GM20000 (cell line): ENCODE measurements around the gene SMOC2.

Experiments
- DNase-seq: peaks from one replicate; pipeline ENCODE4 v3.0.0; 2012; ENCODE audit warnings: low spot score
- TF ChIP-seq, protein P1 (sequence below): IDR thresholded peaks from 2 replicates; pipeline ENCODE4 v1.5.1; 2012; ENCODE audit warnings: mild to moderate bottlenecking, control low read depth; ENCODE audit errors: extremely low read depth, missing control alignments

Gene SMOC2

DNA sequence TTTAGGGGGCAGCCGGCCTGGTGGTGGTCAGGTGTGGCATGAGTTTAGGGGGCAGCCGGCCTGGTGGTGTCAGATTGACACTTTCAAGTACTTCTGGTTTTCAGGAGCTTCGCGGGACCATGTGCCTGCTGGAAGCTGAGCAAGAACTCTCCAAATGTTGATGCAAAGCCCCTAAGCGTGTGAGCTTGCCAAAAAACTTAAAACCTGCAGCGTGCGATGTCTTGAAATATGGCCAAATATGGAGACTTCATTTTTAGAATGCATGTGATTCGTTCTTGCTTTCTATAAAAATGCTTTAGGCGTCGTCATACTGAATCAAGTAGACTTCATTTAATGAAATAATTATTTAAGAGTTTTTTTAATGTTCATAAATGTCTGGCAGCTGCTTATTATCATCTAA lies 149.4 kb downstream of the SMOC2 start:
- DNase-seq = no peak
- TF ChIP-seq, protein P1, sequence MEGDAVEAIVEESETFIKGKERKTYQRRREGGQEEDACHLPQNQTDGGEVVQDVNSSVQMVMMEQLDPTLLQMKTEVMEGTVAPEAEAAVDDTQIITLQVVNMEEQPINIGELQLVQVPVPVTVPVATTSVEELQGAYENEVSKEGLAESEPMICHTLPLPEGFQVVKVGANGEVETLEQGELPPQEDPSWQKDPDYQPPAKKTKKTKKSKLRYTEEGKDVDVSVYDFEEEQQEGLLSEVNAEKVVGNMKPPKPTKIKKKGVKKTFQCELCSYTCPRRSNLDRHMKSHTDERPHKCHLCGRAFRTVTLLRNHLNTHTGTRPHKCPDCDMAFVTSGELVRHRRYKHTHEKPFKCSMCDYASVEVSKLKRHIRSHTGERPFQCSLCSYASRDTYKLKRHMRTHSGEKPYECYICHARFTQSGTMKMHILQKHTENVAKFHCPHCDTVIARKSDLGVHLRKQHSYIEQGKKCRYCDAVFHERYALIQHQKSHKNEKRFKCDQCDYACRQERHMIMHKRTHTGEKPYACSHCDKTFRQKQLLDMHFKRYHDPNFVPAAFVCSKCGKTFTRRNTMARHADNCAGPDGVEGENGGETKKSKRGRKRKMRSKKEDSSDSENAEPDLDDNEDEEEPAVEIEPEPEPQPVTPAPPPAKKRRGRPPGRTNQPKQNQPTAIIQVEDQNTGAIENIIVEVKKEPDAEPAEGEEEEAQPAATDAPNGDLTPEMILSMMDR = no peak

DNA sequence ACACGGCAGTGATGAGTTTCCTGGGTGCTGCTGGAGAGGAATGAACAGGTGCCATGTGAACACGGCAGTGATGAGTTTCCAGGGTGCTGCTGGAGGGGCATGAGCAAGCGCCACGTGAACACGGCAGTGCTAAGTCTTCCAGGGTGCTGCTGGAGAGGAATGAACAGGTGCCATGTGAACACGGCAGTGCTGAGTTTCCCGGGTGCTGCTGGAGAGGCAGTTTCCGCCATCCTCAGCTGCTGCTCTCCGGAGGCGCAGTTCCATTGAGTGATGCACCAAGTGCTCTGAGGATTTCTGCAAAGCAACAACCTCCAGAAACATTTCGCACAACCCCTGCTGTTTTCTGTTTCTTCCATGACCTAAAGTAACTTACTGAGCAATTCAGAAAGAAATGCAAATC lies 155.4 kb downstream of the SMOC2 start:
- TF ChIP-seq, protein P1 = no peak
- DNase-seq = no peak

DNA sequence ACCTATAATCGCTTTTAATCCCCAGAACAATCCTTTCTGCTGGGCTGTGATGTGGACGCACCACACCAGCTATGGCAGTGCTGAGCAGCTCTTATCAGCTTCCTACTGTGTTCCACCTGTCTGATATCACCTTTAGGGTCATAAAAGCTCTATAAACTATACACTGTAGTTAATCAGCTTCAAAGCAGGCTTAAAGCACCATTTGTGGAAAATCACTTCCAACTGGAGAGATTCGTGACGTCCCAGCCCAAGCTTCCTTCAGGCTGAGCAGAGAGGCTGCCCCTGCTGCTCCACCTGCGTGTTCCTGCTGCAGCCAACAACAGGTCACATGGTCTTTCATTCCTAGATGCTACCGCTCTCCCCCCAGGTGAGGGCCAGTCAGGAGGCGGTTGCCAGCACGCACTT lies 156.5 kb downstream of the SMOC2 start:
- TF ChIP-seq, protein P1 = no peak
- no peak for DNase-seq

DNA sequence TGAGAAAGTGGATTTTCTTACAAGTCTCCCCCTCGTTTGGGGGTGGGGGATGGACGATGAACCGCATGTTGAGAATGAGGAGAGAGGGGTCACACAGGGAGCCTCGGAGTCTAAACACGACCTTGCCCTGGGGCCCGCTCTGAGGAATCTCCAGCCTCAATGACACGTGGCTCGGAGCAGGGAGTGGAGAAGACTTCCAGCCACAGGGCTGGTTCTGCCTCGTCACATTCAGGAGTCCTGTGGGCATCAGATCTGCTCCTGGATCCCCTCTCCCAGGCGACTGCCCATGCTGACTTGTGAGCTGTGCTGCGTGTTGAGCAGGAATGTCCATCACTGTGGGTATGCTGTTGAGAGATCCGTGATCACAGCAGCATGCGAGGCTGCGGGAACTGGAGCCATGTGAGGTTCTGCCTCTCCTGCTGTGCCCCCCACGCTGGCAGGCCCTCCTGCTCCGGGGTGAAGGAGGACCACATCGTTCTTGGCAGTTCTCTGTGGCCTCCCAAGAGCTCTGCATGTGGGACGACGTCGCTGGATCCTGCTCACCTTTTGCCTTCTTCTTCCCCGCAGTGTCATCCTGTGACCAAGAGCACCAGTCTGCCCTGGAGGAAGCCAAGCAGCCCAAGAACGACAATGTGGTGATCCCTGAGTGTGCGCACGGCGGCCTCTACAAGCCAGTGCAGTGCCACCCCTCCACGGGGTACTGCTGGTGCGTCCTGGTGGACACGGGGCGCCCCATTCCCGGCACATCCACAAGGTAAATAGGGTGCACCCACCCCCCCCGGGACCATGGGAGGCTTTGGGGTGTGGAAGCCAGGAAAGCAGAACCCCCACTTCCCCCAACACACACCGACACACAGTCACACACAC lies 157.5 kb downstream of the SMOC2 start:
- no peak for DNase-seq

GRCh38 chr6:168599118-168599494 lies 158.1 kb downstream of the SMOC2 start:
- TF ChIP-seq, protein P1 = no peak
- no peak for DNase-seq

More for the DNA sequence above, 157.5 kb downstream of the SMOC2 start:
- TF ChIP-seq, protein P1 = no peak

GRCh38 chr6:168599769-168600330 lies 158.9 kb downstream of the SMOC2 start:
- DNase-seq = no peak
- TF ChIP-seq, protein P1 = no peak

- DNase-seq = no peak
- TF ChIP-seq, protein P1 = no peak
Observed at GRCh38 chr6:168600381-168600780, 159.4 kb downstream of the SMOC2 start.
